Fibroblast of lung (primary cell): ENCODE data around the gene KAT7.

Experiments used
- CTCF ChIP-seq, 2 donors: IDR thresholded peaks in 1 of 2; conservative IDR thresholded peaks in 1 of 2; 1 replicate in 1 of 2; 2 replicates in 1 of 2; pipeline ENCODE4 v1.5.1; 2011 to 2012; ENCODE audit warnings: low read length in 2 of 2, control low read depth in 1 of 2, inconsistent platforms in 1 of 2, low read depth in 1 of 2, mild to moderate bottlenecking in 1 of 2
- EZH2 ChIP-seq: IDR thresholded peaks from 2 replicates; pipeline ENCODE4 v1.5.1; 2012; ENCODE audit warnings: low read length, control low read depth, mild to moderate bottlenecking; ENCODE audit errors: missing control alignments

- TF ChIP-seq CTCF (conservative IDR thresholded peaks at IDR 0.05 in 1 of 2, IDR thresholded peaks at IDR 0.05 in 1 of 2; ENCODE audit: low read depth in 1 of 2, low read length in 2 of 2) = no peak
- TF ChIP-seq EZH2 = no peak
These were observed at the start of gene KAT7 for GRCh38 chr17:49788478-49789242.
